ENCODE measurements around the gene COL3A1. TPM values are rescaled to one million over a fixed set of nuclear protein-coding genes. Genes with fewer than 3 reads are reported as not detected.

COL3A1 gene
- total and polyA plus RNA-seq, 9 of the 15 experiments (the other 6 are each of a cell fraction or from before 2014, with no cell fraction given): 0.01 to 0.71 (median 0.07) TPM; not detected in 2

DNA sequence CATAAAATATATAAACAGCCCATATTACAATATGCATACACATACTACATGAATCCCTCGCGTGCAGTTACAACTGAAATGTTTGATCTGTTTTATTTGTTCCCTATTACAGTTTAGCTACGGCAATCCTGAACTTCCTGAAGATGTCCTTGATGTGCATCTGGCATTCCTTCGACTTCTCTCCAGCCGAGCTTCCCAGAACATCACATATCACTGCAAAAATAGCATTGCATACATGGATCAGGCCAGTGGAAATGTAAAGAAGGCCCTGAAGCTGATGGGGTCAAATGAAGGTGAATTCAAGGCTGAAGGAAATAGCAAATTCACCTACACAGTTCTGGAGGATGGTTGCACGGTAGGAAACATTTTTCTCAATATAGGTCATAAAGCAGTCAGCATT is 36.4 kb downstream of the COL3A1 start (continued):
- TF ChIP-seq, protein P1, sequence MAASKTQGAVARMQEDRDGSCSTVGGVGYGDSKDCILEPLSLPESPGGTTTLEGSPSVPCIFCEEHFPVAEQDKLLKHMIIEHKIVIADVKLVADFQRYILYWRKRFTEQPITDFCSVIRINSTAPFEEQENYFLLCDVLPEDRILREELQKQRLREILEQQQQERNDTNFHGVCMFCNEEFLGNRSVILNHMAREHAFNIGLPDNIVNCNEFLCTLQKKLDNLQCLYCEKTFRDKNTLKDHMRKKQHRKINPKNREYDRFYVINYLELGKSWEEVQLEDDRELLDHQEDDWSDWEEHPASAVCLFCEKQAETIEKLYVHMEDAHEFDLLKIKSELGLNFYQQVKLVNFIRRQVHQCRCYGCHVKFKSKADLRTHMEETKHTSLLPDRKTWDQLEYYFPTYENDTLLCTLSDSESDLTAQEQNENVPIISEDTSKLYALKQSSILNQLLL (CRISPR knock-in tag; IDR thresholded peaks at IDR 0.05; ENCODE audit: borderline replicate concordance): no peak
- TF ChIP-seq POLR2G (IDR thresholded peaks at IDR 0.05; ENCODE audit: low read depth, low read length): no peak
- TF ChIP-seq ARHGAP35 (IDR thresholded peaks at IDR 0.05; ENCODE audit: partially characterized antibody): no peak
- no peak for TF ChIP-seq SMARCA4 (IDR thresholded peaks at IDR 0.05)
- TF ChIP-seq FOS (IDR thresholded peaks at IDR 0.05; ENCODE audit: extremely low read depth, insufficient read length): no peak
- no peak for TF ChIP-seq ZKSCAN8 (CRISPR knock-in tag; IDR thresholded peaks at IDR 0.05)
- TF ChIP-seq GTF3C2 (IDR thresholded peaks at IDR 0.05; ENCODE audit: borderline replicate concordance, extremely low read depth, insufficient read length): no peak

GRCh38 chr2:189012351-189012750 is 38.2 kb downstream of the COL3A1 start:
- no TSS peak for BruUV-seq (replicated peaks)
- DNase-seq (ENCODE audit: extremely low read depth in 1 of 4, low spot score in 3 of 4) (no peak), ATAC-seq (no peak), FAIRE-seq (no peak)
- intact Hi-C loops (cut with micrococcal nuclease): no loop called here
- Histone ChIP-seq H3K4me2 (ENCODE audit: insufficient read depth, low read length) (no peak overlapping the region), H3K9me3 (replicated peaks; ENCODE audit: control insufficient read depth, insufficient read depth, low read depth, low read length) (no peaks in the 10 kb centered on the region), H3K9me1 (ENCODE audit: control insufficient read depth, insufficient read depth, low read length) (no peaks in the 10 kb centered on the region), H3K9ac (ENCODE audit: insufficient read depth in 1 of 2, low read depth in 2 of 2, low read length in 2 of 2) (no peak overlapping the region), H3K27ac (ENCODE audit: extremely low read depth, low read depth, low read length) (no peak overlapping the region), H3K27me3 (ENCODE audit: control insufficient read depth in 2 of 2, insufficient read depth in 2 of 2, low read length in 2 of 2) (no peaks in the 10 kb centered on the region), H2AFZ (ENCODE audit: low read depth, low read length) (no peak overlapping the region), H4K20me1 (replicated peaks; ENCODE audit: control insufficient read depth, insufficient read depth, low read length) (no peaks in the 10 kb centered on the region), H3K4me1 (replicated peaks in 1 of 2; ENCODE audit: control insufficient read depth in 2 of 2, insufficient read depth in 2 of 2, low read length in 2 of 2) (no peaks in the 10 kb centered on the region), H3K79me2 (ENCODE audit: control insufficient read depth, insufficient read depth, low read length) (no peaks in the 10 kb centered on the region), H3K36me3 (ENCODE audit: control insufficient read depth, insufficient read depth, low read length) (no peaks in the 10 kb centered on the region), H3K4me3 (no peak overlapping the region)
- ChIA-PET POLR2A (no interaction called here), CTCF (ENCODE audit: low intra/inter-chr PET ratio) (no interaction called here)
- WGBS (ENCODE audit: insufficient coverage, low coverage, missing lambda C conversion rate): 0% methylated on average over 1 of the region's 1 CpG
- in situ Hi-C loops (cut with MboI): no loop called here
- TF ChIP-seq, protein P2, sequence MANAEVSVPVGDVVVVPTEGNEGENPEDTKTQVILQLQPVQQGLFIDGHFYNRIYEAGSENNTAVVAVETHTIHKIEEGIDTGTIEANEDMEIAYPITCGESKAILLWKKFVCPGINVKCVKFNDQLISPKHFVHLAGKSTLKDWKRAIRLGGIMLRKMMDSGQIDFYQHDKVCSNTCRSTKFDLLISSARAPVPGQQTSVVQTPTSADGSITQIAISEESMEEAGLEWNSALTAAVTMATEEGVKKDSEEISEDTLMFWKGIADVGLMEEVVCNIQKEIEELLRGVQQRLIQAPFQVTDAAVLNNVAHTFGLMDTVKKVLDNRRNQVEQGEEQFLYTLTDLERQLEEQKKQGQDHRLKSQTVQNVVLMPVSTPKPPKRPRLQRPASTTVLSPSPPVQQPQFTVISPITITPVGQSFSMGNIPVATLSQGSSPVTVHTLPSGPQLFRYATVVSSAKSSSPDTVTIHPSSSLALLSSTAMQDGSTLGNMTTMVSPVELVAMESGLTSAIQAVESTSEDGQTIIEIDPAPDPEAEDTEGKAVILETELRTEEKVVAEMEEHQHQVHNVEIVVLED (CRISPR knock-in tag; IDR thresholded peaks at IDR 0.05): no peak
- no peak for TF ChIP-seq ZNF511 (CRISPR knock-in tag; IDR thresholded peaks at IDR 0.05)
- no peak for TF ChIP-seq PHF8 (IDR thresholded peaks at IDR 0.05; ENCODE audit: borderline replicate concordance, low read length)
- TF ChIP-seq PHF20 (IDR thresholded peaks at IDR 0.05; ENCODE audit: partially characterized antibody): no peak
- no peak for TF ChIP-seq RBM25 (IDR thresholded peaks at IDR 0.05; ENCODE audit: low read depth, low read length, severe bottlenecking)
- no peak for TF ChIP-seq HDAC3 (IDR thresholded peaks at IDR 0.05; ENCODE audit: borderline replicate concordance, partially characterized antibody)
- no peak for TF ChIP-seq NR2C2 (CRISPR knock-in tag; IDR thresholded peaks at IDR 0.05)
- no peak for TF ChIP-seq NR2C2 (tag; IDR thresholded peaks at IDR 0.05)
- TF ChIP-seq ZNF316 (IDR thresholded peaks at IDR 0.05): no peak
- TF ChIP-seq HNRNPK (IDR thresholded peaks at IDR 0.05; ENCODE audit: low read depth, low read length, poor library complexity, severe bottlenecking): no peak
